ENCODE data around the gene DGKQ.

Gene DGKQ

GRCh38 chr4:910366-911091 is 62.8 kb downstream of the DGKQ start:
- no peak overlapping the region for H3K9ac ChIP-seq
- H3K27ac ChIP-seq = no peak overlapping the region
- H3K9me3 ChIP-seq (replicated peaks in 1 of 11) = peaks cover 0 to 18% (median 0%) of the 10 kb centered on the region in 11 experiments; a peak in 9 of 22 replicates
- no peaks in the 10 kb centered on the region for H3K27me3 ChIP-seq
- H3K4me1 ChIP-seq = peaks cover 10 to 15% (median 14%) of the 10 kb centered on the region in 10 experiments
- no peak overlapping the region for H3K4me2 ChIP-seq
- peaks cover 79 to 100% (median 100%) of the 10 kb centered on the region in 11 experiments for H4K20me1 ChIP-seq
- TF ChIP-seq Cebpa-rat (IDR thresholded peaks at IDR 0.05) = no peak
- H3K36me3 ChIP-seq = peaks cover 67 to 81% (median 80%) of the 10 kb centered on the region in 11 experiments
- no peak overlapping the region for H3K4me3 ChIP-seq

GRCh38 chr4:909821-910220 is 63.5 kb downstream of the DGKQ start:
- no peak overlapping the region for H3K9ac ChIP-seq
- peaks cover 79 to 100% (median 100%) of the 10 kb centered on the region in 11 experiments for H4K20me1 ChIP-seq
- no peak overlapping the region for H3K4me3 ChIP-seq
- no peak for TF ChIP-seq Cebpa-rat (IDR thresholded peaks at IDR 0.05)
- no peaks in the 10 kb centered on the region for H3K27me3 ChIP-seq
- no peak overlapping the region for H3K27ac ChIP-seq
- peaks cover 0 to 19% (median 0%) of the 10 kb centered on the region in 11 experiments; a peak in 9 of 22 replicates for H3K9me3 ChIP-seq (replicated peaks in 1 of 11)
- H3K36me3 ChIP-seq = peaks cover 74 to 88% (median 87%) of the 10 kb centered on the region in 11 experiments
- H3K4me2 ChIP-seq = no peak overlapping the region
- peaks cover 3 to 8% (median 7%) of the 10 kb centered on the region in 10 experiments for H3K4me1 ChIP-seq

GRCh38 chr4:909131-909571 is 64.2 kb downstream of the DGKQ start:
- H3K27ac ChIP-seq = no peak overlapping the region
- no peak overlapping the region for H3K4me3 ChIP-seq
- peaks cover 0 to 19% (median 0%) of the 10 kb centered on the region in 11 experiments; a peak in 9 of 22 replicates for H3K9me3 ChIP-seq (replicated peaks in 1 of 11)
- H3K4me1 ChIP-seq = peaks cover 0 to under 1% (median 0%) of the 10 kb centered on the region in 10 experiments; a peak in 8 of 20 replicates
- peaks cover 79 to 95% (median 92%) of the 10 kb centered on the region in 11 experiments for H3K36me3 ChIP-seq
- H3K27me3 ChIP-seq = no peaks in the 10 kb centered on the region
- H3K9ac ChIP-seq = no peak overlapping the region
- H3K4me2 ChIP-seq = no peak overlapping the region
- TF ChIP-seq Cebpa-rat (IDR thresholded peaks at IDR 0.05) = no peak
- peaks cover 74 to 100% (median 98%) of the 10 kb centered on the region in 11 experiments for H4K20me1 ChIP-seq
